Spleen (tissue), 11 donors: ENCODE data around the gene EID3. TPM values are rescaled to one million over a fixed set of nuclear protein-coding genes. Genes with fewer than 3 reads are reported as not detected.

Experiments
- DNase-seq: peaks from one replicate; pipeline ENCODE4 v3.0.0-alpha.2; 2020
- H3K27ac ChIP-seq, 8 donors: fragments of 200-600 bp; sonication (generic) in 7 of 8; 1 replicate in 4 of 8; 2 replicates in 4 of 8; pipeline versions ENCODE4 v1.5.0 to v1.8.0; 2016 to 2021; ENCODE audit warnings: inconsistent platforms in 4 of 8, mild to moderate bottlenecking in 4 of 8, moderate library complexity in 1 of 8
- H3K27me3 ChIP-seq, 7 donors: fragments of 200-600 bp; sonication (generic) in 6 of 7; replicated peaks in 1 of 7; 1 replicate in 4 of 7; 2 replicates in 3 of 7; pipeline versions ENCODE4 v1.5.0 to v1.8.0; 2016 to 2021; ENCODE audit warnings: inconsistent platforms in 3 of 7, mild to moderate bottlenecking in 1 of 7
- H3K36me3 ChIP-seq, 6 donors: fragments of 200-600 bp; sonication (generic) in 5 of 6; 1 replicate in 4 of 6; 2 replicates in 2 of 6; pipeline versions ENCODE4 v1.5.0 to v1.8.0; 2016 to 2021; ENCODE audit warnings: inconsistent platforms in 2 of 6
- H3K4me1 ChIP-seq, 6 donors: fragments of 200-600 bp; sonication (generic) in 5 of 6; 1 replicate in 3 of 6; 2 replicates in 3 of 6; pipeline versions ENCODE4 v1.5.0 to v1.8.0; 2016 to 2021; ENCODE audit warnings: inconsistent platforms in 3 of 6
- H3K4me3 ChIP-seq, 8 donors: fragments of 200-600 bp; sonication (generic) in 7 of 8; 1 replicate in 4 of 8; 2 replicates in 4 of 8; pipeline versions ENCODE4 v1.5.0 to v1.8.0; 2016 to 2021; ENCODE audit warnings: inconsistent platforms in 4 of 8, mild to moderate bottlenecking in 4 of 8, moderate library complexity in 2 of 8
- H3K9me3 ChIP-seq, 8 donors: fragments of 200-600 bp; sonication (generic) in 7 of 8; 1 replicate in 4 of 8; 2 replicates in 4 of 8; pipeline versions ENCODE4 v1.5.0 to v1.8.0; 2016 to 2021; ENCODE audit warnings: inconsistent platforms in 4 of 8
- CTCF ChIP-seq, 11 experiments: fragments of 200-600 bp in 7 of 11; fragments of 450-650 bp in 4 of 11; sonication (generic) in 4 of 11; IDR thresholded peaks in 8 of 11; conservative IDR thresholded peaks in 3 of 11; 1 replicate in 7 of 11; 2 replicates in 4 of 11; pipeline versions ENCODE4 v1.4.0 to v1.8.0; 2016 to 2021; ENCODE audit warnings: antibody characterized with exemption in 11 of 11, inconsistent platforms in 4 of 11, mild to moderate bottlenecking in 1 of 11
- POLR2A ChIP-seq, 3 donors: fragments of 450-650 bp; IDR thresholded peaks; one replicate each; pipeline ENCODE4 v1.5.1; 2017; ENCODE audit warnings: antibody characterized with exemption in 3 of 3, mild to moderate bottlenecking in 1 of 3
- POLR2AphosphoS5 ChIP-seq, 3 donors: sonication (generic); formaldehyde crosslinking; IDR thresholded peaks; one replicate each; pipeline ENCODE4 v1.5.1; 2017; ENCODE audit warnings: antibody characterized with exemption in 3 of 3
- WGBS, 5 donors: extraction: QIAGEN DNeasy Blood & Tissue Kit in 3 of 5; methylation state at CpG; one replicate each; pipeline versions ENCODE4 v1.1.5 to v1.1.7; 2013 to 2018; 5-methylcytosine and 5-hydroxymethylcytosine counted together
- intact Hi-C: fragments of 100-400 bp; cut with DNase I; formaldehyde crosslinking; loops from one replicate; pipeline ENCODE4 v1.15.0; 2023; ENCODE audit warnings: low total_unique reads
- polyA plus RNA-seq, 3 donors: library from polyadenylated mRNA; stranded (reverse); fragments of 200-250 nt; gene quantifications; one replicate each; pipeline ENCODE4 v1.2.1, GENCODE V29; 2013
- total RNA-seq, 7 donors: library from RNA; depleted of rRNA in 3 of 7; stranded (reverse); fragments of >200 nt in 3 of 7; fragmentation: NEBNext Ultra II Directional in 4 of 7; extraction: Animal tissue kit (Norgen Biotek cat#: 25700) in 4 of 7; gene quantifications; one replicate each; pipeline versions ENCODE4 v1.1.0 to v1.2.1, GENCODE V29; 2016 to 2021
- donor health status: healthy with polysubstance abuse.
- donor health status: DM: no; HTN: no; CAD: no; lungs with moderate emphysema.
- donor health status: DM: no; HTN: no; CAD: no.
- donor health status: Bipolar disorder and iron deficiency.
- donor health status: healthy.
- donor health status: DM: no; HTN: no; CAD: no.
- donor health status: DM: yes; HTN: yes; CAD: no.

Gene EID3
- total and polyA plus RNA-seq, 10 donors = 2.4 to 20.8 (median 6.1) TPM

GRCh38 chr12:104351057-104351983 lies 47.8 kb downstream of the EID3 start:
- TF ChIP-seq POLR2AphosphoS5 (IDR thresholded peaks at IDR 0.05) = no peak
- no peak for TF ChIP-seq POLR2A (IDR thresholded peaks at IDR 0.05)
- no peak for TF ChIP-seq CTCF (IDR thresholded peaks at IDR 0.05 in 8 of 11, conservative IDR thresholded peaks at IDR 0.05 in 3 of 11)
- intact Hi-C loops = no loop called here
- Histone ChIP-seq H3K36me3 (peaks cover 0 to 87% (median 36%) of the 10 kb centered on the region in 6 donors), H3K27me3 (no peaks in the 10 kb centered on the region), H3K4me1 (no peaks in the 10 kb centered on the region), H3K4me3 (no peak overlapping the region), H3K27ac (no peak overlapping the region), H3K9me3 (no peaks in the 10 kb centered on the region)
- DNase-seq = no peak
- 96 to 99% (median 98%) methylated on average over 4 of the region's 4 CpGs for WGBS, 5 donors

GRCh38 chr12:104352106-104352713 lies 48.7 kb downstream of the EID3 start:
- Histone ChIP-seq H3K27me3 (no peaks in the 10 kb centered on the region), H3K4me3 (no peak overlapping the region), H3K36me3 (peaks cover 0 to 78% (median 33%) of the 10 kb centered on the region in 6 donors), H3K27ac (no peak overlapping the region), H3K9me3 (no peaks in the 10 kb centered on the region), H3K4me1 (peaks cover 0 to 4% (median 0%) of the 10 kb centered on the region in 6 donors)
- TF ChIP-seq POLR2AphosphoS5 (IDR thresholded peaks at IDR 0.05) (no peak), POLR2A (IDR thresholded peaks at IDR 0.05) (no peak), CTCF (IDR thresholded peaks at IDR 0.05 in 8 of 11, conservative IDR thresholded peaks at IDR 0.05 in 3 of 11) (no peak)
- DNase-seq = no peak
- intact Hi-C loops = no loop called here
- WGBS, 5 donors = 89 to 98% (median 95%) methylated on average over 3 of the region's 3 CpGs

- Histone ChIP-seq H3K36me3 (peaks cover 0 to 67% (median 25%) of the 10 kb centered on the region in 6 donors), H3K27me3 (no peaks in the 10 kb centered on the region), H3K4me1 (peaks cover 0 to 13% (median 0%) of the 10 kb centered on the region in 6 donors), H3K4me3 (no peak overlapping the region), H3K9me3 (no peaks in the 10 kb centered on the region), H3K27ac (no peak overlapping the region)
- WGBS, 5 donors = 87 to 92% (median 91%) methylated on average over 17 of the region's 17 CpGs
- no peak for DNase-seq
- intact Hi-C loops = no loop called here
- TF ChIP-seq CTCF (IDR thresholded peaks at IDR 0.05 in 8 of 11, conservative IDR thresholded peaks at IDR 0.05 in 3 of 11) (no peak), POLR2A (IDR thresholded peaks at IDR 0.05) (no peak), POLR2AphosphoS5 (IDR thresholded peaks at IDR 0.05) (no peak)
Measured at GRCh38 chr12:104353012-104353981, 49.8 kb downstream of the EID3 start.
